ENCODE measurements around the gene CDK15. TPM values are rescaled to one million over a fixed set of nuclear protein-coding genes. Genes with fewer than 3 reads are reported as not detected.

Gene CDK15
- total RNA-seq, 1 experiment from 2014 or later: 4.8 TPM

GRCh38 chr2:201888426-201888800 is 82.1 kb downstream of the CDK15 start:
- no peak for DNase-seq (ENCODE audit: low read depth, low spot score)
- no peak overlapping the region; the same call in 1 of the 2 replicates for H3K27ac ChIP-seq (ENCODE audit: low read length)
- H3K9me3 ChIP-seq (ENCODE audit: control insufficient read depth, insufficient read depth, low read depth, low read length): no peaks in the 10 kb centered on the region
- no peaks in the 10 kb centered on the region for H3K27me3 ChIP-seq (ENCODE audit: control insufficient read depth, insufficient read depth, low read length)
- ChIA-PET CTCF (no interaction called here), POLR2A (interaction anchor here (0.7 to 1.0 kb wide), 2 partner anchors 48 to 57 kb away, joined by 5 to 13 read pairs; no protein-coding TSS in a partner anchor)
- no peak for ATAC-seq
- TF ChIP-seq POLR2AphosphoS5 (IDR thresholded peaks at IDR 0.05; ENCODE audit: low read depth, low read length) (no peak), CTCF (IDR thresholded peaks at IDR 0.05) (no peak), SIN3A (IDR thresholded peaks at IDR 0.05; ENCODE audit: borderline replicate concordance, insufficient read depth, low read depth, low read length) (no peak), TCF7L2 (IDR thresholded peaks at IDR 0.05; ENCODE audit: low read depth, low read length) (no peak), REST (IDR thresholded peaks at IDR 0.05; ENCODE audit: insufficient read depth in 1 of 2, low read depth in 2 of 2, low read length in 1 of 2) (no peak)
- no TSS peak for BruUV-seq (replicated peaks)
- no peaks in the 10 kb centered on the region for H3K36me3 ChIP-seq (ENCODE audit: control insufficient read depth, insufficient read depth, low read length)
- in situ Hi-C loops (cut with HindIII; ENCODE audit: low pct_unique_long_range_greater_than_20kb, low sequenced_read_pairs) (no loop called here), intact Hi-C loops (cut with micrococcal nuclease; ENCODE audit: unreplicated experiment) (no loop called here)
- H3K4me3 ChIP-seq (ENCODE audit: low read depth in 2 of 2, low read length in 2 of 2): peak overlapping the region in 1 of 2 experiments; percentile 26; a peak in 2 of 4 replicates
- peaks cover 21% of the 10 kb centered on the region for H3K4me1 ChIP-seq (ENCODE audit: control insufficient read depth, insufficient read depth, low read length)

- ATAC-seq (peak; percentile 50), DNase-seq (ENCODE audit: low read depth, low spot score) (no peak)
- ChIA-PET CTCF (no interaction called here), POLR2A (no interaction called here)
- intact Hi-C loops (cut with micrococcal nuclease; ENCODE audit: unreplicated experiment): no loop called here
- in situ Hi-C loops (cut with HindIII; ENCODE audit: low pct_unique_long_range_greater_than_20kb, low sequenced_read_pairs): no loop called here
- Histone ChIP-seq H3K4me1 (ENCODE audit: control insufficient read depth, insufficient read depth, low read length) (peaks cover 16% of the 10 kb centered on the region), H3K9me3 (ENCODE audit: control insufficient read depth, insufficient read depth, low read depth, low read length) (no peaks in the 10 kb centered on the region), H3K27me3 (ENCODE audit: control insufficient read depth, insufficient read depth, low read length) (no peaks in the 10 kb centered on the region), H3K4me3 (ENCODE audit: low read depth in 2 of 2, low read length in 2 of 2) (no peak overlapping the region), H3K27ac (ENCODE audit: low read length) (no peak overlapping the region), H3K36me3 (ENCODE audit: control insufficient read depth, insufficient read depth, low read length) (no peaks in the 10 kb centered on the region)
- BruUV-seq (replicated peaks): no TSS peak
- TF ChIP-seq CTCF (IDR thresholded peaks at IDR 0.05): no peak
- no peak for TF ChIP-seq TCF7L2 (IDR thresholded peaks at IDR 0.05; ENCODE audit: low read depth, low read length)
- no peak for TF ChIP-seq SIN3A (IDR thresholded peaks at IDR 0.05; ENCODE audit: borderline replicate concordance, insufficient read depth, low read depth, low read length)
- TF ChIP-seq REST (IDR thresholded peaks at IDR 0.05; ENCODE audit: insufficient read depth in 1 of 2, low read depth in 2 of 2, low read length in 1 of 2): no peak
- TF ChIP-seq POLR2AphosphoS5 (IDR thresholded peaks at IDR 0.05; ENCODE audit: low read depth, low read length): no peak
Observed at GRCh38 chr2:201890453-201890852, 84.1 kb downstream of the CDK15 start.

Measured in Panc1 (cell line).